ENCODE results near the gene SHISA4.

- TF ChIP-seq EZH2phosphoT487 (IDR thresholded peaks at IDR 0.05; ENCODE audit: borderline replicate concordance, low read length) (no peak), EZH2 (IDR thresholded peaks at IDR 0.05; ENCODE audit: low read length, unreplicated experiment) (no peak)
- TF ChIP-seq, protein P1, sequence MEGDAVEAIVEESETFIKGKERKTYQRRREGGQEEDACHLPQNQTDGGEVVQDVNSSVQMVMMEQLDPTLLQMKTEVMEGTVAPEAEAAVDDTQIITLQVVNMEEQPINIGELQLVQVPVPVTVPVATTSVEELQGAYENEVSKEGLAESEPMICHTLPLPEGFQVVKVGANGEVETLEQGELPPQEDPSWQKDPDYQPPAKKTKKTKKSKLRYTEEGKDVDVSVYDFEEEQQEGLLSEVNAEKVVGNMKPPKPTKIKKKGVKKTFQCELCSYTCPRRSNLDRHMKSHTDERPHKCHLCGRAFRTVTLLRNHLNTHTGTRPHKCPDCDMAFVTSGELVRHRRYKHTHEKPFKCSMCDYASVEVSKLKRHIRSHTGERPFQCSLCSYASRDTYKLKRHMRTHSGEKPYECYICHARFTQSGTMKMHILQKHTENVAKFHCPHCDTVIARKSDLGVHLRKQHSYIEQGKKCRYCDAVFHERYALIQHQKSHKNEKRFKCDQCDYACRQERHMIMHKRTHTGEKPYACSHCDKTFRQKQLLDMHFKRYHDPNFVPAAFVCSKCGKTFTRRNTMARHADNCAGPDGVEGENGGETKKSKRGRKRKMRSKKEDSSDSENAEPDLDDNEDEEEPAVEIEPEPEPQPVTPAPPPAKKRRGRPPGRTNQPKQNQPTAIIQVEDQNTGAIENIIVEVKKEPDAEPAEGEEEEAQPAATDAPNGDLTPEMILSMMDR (conservative IDR thresholded peaks at IDR 0.05; ENCODE audit: low read depth, low read length) = no peak
Observed at GRCh38 chr1:201899683-201900429, 11.2 kb downstream of the SHISA4 start.

Measured in PC-3 (cell line).